ENCODE measurements around the gene CSF2RB.

Gene CSF2RB

DNA sequence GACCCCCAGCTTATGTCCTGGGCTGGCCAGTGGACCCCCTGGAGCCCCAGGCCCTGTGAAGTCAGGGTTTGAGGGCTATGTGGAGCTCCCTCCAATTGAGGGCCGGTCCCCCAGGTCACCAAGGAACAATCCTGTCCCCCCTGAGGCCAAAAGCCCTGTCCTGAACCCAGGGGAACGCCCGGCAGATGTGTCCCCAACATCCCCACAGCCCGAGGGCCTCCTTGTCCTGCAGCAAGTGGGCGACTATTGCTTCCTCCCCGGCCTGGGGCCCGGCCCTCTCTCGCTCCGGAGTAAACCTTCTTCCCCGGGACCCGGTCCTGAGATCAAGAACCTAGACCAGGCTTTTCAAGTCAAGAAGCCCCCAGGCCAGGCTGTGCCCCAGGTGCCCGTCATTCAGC, 24.6 kb downstream of the CSF2RB start:
- H3K9ac ChIP-seq (ENCODE audit: low read length), result no peak overlapping the region
- no peak overlapping the region for H3K27ac ChIP-seq (ENCODE audit: low read depth, low read length)
- no peaks in the 10 kb centered on the region for H3K27me3 ChIP-seq (ENCODE audit: control insufficient read depth, insufficient read depth, low read length)
- no peaks in the 10 kb centered on the region for H3K4me1 ChIP-seq (ENCODE audit: control insufficient read depth, insufficient read depth, low read length)
- H3K9me3 ChIP-seq (ENCODE audit: control insufficient read depth, insufficient read depth, low read depth, low read length), result no peaks in the 10 kb centered on the region
- no peaks in the 10 kb centered on the region for H3K36me3 ChIP-seq (ENCODE audit: control insufficient read depth, insufficient read depth, low read length)
- H3K4me3 ChIP-seq (ENCODE audit: low read depth, low read length), result no peak overlapping the region

DNA sequence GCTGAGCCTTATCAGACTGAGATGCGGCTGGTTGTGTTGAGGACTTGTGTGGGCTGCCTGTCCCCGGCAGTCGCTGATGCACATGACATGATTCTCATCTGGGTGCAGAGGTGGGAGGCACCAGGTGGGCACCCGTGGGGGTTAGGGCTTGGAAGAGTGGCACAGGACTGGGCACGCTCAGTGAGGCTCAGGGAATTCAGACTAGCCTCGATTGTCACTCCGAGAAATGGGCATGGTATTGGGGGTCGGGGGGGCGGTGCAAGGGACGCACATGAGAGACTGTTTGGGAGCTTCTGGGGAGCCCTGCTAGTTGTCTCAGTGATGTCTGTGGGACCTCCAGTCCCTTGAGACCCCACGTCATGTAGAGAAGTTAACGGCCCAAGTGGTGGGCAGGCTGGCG, 25.5 kb downstream of the CSF2RB start:
- no peaks in the 10 kb centered on the region for H3K9me3 ChIP-seq (ENCODE audit: control insufficient read depth, insufficient read depth, low read depth, low read length)
- H3K9ac ChIP-seq (ENCODE audit: low read length), result no peak overlapping the region
- H3K36me3 ChIP-seq (ENCODE audit: control insufficient read depth, insufficient read depth, low read length), result no peaks in the 10 kb centered on the region
- H3K27ac ChIP-seq (ENCODE audit: low read depth, low read length), result no peak overlapping the region
- H3K4me1 ChIP-seq (ENCODE audit: control insufficient read depth, insufficient read depth, low read length), result no peaks in the 10 kb centered on the region
- no peak overlapping the region for H3K4me3 ChIP-seq (ENCODE audit: low read depth, low read length)
- H3K27me3 ChIP-seq (ENCODE audit: control insufficient read depth, insufficient read depth, low read length), result no peaks in the 10 kb centered on the region

DNA sequence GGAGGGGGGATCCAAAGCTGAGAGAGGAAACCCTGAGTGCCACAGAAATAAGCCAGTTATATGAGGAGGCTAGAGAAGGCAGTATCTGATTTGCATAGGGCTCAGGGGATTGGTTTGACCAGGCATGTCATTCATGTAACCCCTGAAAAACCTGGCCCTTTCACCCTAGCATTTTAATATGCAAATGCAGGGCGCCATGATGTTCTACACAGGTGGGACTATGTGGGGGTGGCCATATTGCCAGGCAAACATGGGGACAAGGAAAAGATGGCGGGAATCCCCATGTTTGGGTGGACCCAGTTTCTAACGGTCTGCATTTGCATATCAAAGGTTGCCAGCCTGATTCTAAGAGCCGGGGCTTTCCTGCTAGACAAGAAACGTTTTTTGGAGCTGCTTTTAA, 27.2 kb downstream of the CSF2RB start:
- no peaks in the 10 kb centered on the region for H3K36me3 ChIP-seq (ENCODE audit: control insufficient read depth, insufficient read depth, low read length)
- H3K27ac ChIP-seq (ENCODE audit: low read depth, low read length), result no peak overlapping the region
- H3K4me1 ChIP-seq (ENCODE audit: control insufficient read depth, insufficient read depth, low read length), result no peaks in the 10 kb centered on the region
- no peaks in the 10 kb centered on the region for H3K9me3 ChIP-seq (ENCODE audit: control insufficient read depth, insufficient read depth, low read depth, low read length)
- no peak overlapping the region for H3K4me3 ChIP-seq (ENCODE audit: low read depth, low read length)
- no peak overlapping the region for H3K9ac ChIP-seq (ENCODE audit: low read length)
- H3K27me3 ChIP-seq (ENCODE audit: control insufficient read depth, insufficient read depth, low read length), result no peaks in the 10 kb centered on the region

DNA sequence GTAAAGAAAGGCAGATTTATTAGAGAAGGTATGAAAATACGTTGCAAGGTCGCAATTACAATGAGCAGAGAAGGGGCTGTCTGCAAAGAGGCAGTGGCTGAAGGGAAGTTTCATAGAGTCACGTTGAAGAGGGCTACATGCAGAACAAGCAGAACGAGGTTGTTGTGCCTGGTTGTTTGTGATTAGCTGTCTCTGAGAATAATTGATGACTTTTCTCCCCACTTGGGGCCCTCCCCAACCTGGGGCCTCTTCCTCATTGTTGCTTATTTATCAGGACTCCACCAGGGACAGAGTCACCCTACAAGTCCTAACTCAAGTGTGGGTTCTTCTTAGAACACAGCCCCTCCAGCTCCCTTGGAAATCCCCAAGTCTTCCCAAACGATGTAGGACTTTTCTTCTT, 29.1 kb downstream of the CSF2RB start:
- Histone ChIP-seq H3K4me1 (ENCODE audit: control insufficient read depth, insufficient read depth, low read length) (no peaks in the 10 kb centered on the region; the same call in 1 of the 2 replicates), H3K27me3 (ENCODE audit: control insufficient read depth, insufficient read depth, low read length) (no peaks in the 10 kb centered on the region), H3K9ac (ENCODE audit: low read length) (no peak overlapping the region)

DNA sequence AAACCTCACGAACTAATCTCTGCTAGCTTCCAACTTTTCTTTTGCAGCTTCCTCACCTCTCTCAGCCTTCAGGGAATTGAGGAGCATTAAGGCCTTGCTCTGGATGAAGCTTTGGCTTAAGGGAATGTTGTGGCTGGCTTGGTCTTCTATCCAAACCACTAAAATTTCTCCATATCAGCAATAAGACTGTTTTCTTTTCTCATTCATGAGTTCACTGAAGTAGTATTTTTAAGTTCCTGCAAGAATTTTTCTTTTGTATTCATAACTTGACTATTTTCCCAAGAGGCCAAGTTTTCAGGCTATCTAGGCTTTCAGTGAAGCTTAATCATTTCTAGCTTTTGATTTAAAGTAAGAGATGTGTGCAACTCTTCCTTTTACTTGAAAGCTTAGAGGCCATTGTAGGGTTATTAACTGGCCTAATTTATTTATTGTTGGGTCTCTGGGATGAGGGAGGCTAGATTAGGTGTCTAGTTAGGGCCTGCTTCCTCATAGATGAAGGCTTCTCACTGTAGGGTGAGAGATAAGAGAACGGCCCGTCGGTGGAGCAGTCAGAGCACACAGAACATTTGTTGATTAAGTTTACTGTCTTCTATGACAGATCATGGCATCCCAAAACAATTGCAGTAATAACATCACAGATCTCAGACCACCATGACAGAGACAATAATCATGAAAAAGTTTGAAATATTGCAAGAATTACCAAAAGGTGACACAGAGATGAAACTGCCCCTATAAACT, 33.2 kb downstream of the CSF2RB start:
- H3K4me1 ChIP-seq (ENCODE audit: control insufficient read depth, insufficient read depth, low read length), result no peaks in the 10 kb centered on the region; the same call in 1 of the 2 replicates
- no peaks in the 10 kb centered on the region for H3K9me3 ChIP-seq (ENCODE audit: control insufficient read depth, insufficient read depth, low read depth, low read length)
- no peak overlapping the region for H3K9ac ChIP-seq (ENCODE audit: low read length)
- H3K27ac ChIP-seq (ENCODE audit: low read depth, low read length), result no peak overlapping the region
- H3K27me3 ChIP-seq (ENCODE audit: control insufficient read depth, insufficient read depth, low read length), result no peaks in the 10 kb centered on the region
- H3K4me3 ChIP-seq (ENCODE audit: low read depth, low read length), result no peak overlapping the region
- no peaks in the 10 kb centered on the region for H3K36me3 ChIP-seq (ENCODE audit: control insufficient read depth, insufficient read depth, low read length)

More for the DNA sequence above, 29.1 kb downstream of the CSF2RB start:
- Histone ChIP-seq H3K36me3 (ENCODE audit: control insufficient read depth, insufficient read depth, low read length) (no peaks in the 10 kb centered on the region), H3K4me3 (ENCODE audit: low read depth, low read length) (no peak overlapping the region), H3K27ac (ENCODE audit: low read depth, low read length) (no peak overlapping the region), H3K9me3 (ENCODE audit: control insufficient read depth, insufficient read depth, low read depth, low read length) (no peaks in the 10 kb centered on the region)

DNA sequence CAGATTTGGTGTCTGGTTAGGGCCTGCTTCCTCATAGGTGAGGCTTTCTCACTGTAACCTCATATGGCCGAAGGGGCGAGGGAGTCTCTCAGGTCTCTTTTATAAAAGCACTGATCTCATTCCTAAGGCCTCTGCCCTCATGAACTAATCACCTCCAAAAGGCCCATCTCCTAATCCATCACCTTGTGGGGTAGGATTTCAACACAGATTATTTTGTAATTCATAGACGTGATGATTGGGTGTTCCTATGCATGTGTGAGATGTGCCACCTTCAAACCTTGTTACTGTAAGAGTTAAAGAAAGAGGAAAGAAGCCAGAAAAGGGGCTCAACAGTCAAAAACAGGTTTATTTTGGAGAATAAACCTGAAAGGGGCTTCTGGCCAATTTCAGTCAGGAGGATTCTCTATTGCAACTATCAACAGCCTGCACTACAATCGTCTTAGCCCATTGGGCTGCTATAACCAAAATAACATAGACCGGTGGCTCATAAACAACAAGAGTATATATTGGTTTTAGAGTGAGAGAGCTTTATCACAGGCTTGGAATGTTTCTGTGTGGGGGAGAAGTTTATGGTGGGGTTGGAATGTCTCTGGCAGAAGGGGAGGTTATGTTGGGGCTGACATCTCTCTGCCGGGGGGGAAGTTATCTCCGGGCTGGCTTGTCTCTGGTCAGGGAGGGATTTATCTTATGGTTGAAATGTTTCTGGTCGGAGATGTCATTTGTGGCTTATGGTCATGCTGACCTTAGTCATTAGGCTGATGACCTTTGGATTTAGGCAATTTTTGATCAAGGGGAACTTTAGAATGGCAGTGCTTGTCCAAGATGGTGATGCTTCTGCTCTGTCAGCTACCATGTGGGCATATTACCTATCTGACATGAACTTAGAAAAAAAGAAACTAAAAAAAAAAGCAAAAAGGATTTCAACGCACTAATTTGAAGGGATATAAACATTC, 35.1 kb downstream of the CSF2RB start:
- Histone ChIP-seq H3K36me3 (ENCODE audit: control insufficient read depth, insufficient read depth, low read length) (no peaks in the 10 kb centered on the region), H3K9ac (ENCODE audit: low read length) (no peak overlapping the region), H3K4me3 (ENCODE audit: low read depth, low read length) (no peak overlapping the region), H3K4me1 (ENCODE audit: control insufficient read depth, insufficient read depth, low read length) (no peaks in the 10 kb centered on the region; the same call in 1 of the 2 replicates), H3K9me3 (ENCODE audit: control insufficient read depth, insufficient read depth, low read depth, low read length) (no peaks in the 10 kb centered on the region), H3K27ac (ENCODE audit: low read depth, low read length) (no peak overlapping the region), H3K27me3 (ENCODE audit: control insufficient read depth, insufficient read depth, low read length) (no peaks in the 10 kb centered on the region)

DNA sequence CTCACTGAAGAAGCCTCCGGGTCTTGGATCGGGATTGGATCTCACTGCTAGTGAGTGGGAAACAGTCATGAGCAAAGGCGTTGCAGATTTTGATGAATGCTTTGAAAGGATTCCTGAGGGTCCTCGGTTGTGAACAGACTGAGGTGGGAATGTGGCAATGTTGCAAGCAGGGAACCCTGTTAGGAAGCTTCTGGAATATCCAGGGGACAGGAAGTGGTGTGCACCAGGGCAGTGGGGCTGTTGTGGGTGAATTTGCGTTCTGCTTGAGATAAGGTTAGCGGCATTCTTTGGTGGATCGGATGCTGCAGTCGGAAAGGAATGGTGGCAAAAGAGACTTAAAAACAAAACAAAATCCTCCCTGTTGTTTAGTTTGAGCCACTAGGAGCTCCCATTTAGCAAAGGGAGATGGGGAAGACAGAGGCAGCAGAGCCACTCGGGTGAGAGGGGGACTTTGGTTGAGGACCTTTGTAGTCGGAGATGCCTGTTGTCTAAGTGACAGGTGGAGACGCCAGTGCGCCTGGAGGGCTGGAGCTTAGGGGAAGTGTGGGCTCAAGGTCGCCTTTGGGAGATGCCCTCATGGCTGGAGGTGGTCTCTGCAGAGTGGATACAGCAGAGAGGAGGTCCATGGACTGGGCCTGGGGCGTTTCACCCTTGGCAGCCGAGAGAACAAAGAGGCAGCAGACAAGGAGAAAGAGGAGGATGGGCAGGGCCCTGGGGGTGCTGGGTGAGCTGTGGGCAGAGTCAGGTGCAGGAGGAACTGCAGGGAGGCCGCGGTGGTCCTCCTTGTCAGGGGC, 37.6 kb downstream of the CSF2RB start:
- Histone ChIP-seq H3K27me3 (ENCODE audit: control insufficient read depth, insufficient read depth, low read length) (no peaks in the 10 kb centered on the region), H3K4me1 (ENCODE audit: control insufficient read depth, insufficient read depth, low read length) (no peaks in the 10 kb centered on the region; the same call in 1 of the 2 replicates)

DNA sequence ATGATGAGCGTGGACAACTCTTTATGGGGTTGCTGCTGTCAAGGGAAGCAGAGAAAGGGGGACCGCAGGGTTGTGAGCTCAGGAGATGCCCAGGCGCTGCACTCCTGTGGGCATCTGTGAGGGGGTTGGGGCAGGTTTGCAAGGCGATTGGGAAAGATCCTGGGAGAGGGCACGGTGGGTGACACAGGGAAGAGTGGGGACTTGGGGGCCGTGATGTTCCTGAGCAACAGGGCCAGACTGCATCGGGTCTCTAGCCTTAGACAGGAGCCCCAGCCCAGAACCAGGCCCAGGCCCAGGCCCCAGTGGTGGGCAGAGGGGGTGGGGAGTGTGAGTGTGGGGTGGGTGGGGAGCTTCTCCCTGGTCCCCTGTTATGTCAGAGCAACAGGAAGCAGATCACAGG, 38.3 kb downstream of the CSF2RB start:
- Histone ChIP-seq H3K9ac (ENCODE audit: low read length) (no peak overlapping the region), H3K9me3 (ENCODE audit: control insufficient read depth, insufficient read depth, low read depth, low read length) (peaks cover 3% of the 10 kb centered on the region), H3K27me3 (ENCODE audit: control insufficient read depth, insufficient read depth, low read length) (no peaks in the 10 kb centered on the region), H3K27ac (ENCODE audit: low read depth, low read length) (no peak overlapping the region), H3K4me1 (ENCODE audit: control insufficient read depth, insufficient read depth, low read length) (no peaks in the 10 kb centered on the region), H3K36me3 (ENCODE audit: control insufficient read depth, insufficient read depth, low read length) (no peaks in the 10 kb centered on the region), H3K4me3 (ENCODE audit: low read depth, low read length) (no peak overlapping the region)

More for the DNA sequence above, 37.6 kb downstream of the CSF2RB start:
- no peaks in the 10 kb centered on the region for H3K36me3 ChIP-seq (ENCODE audit: control insufficient read depth, insufficient read depth, low read length)
- no peak overlapping the region for H3K27ac ChIP-seq (ENCODE audit: low read depth, low read length)
- no peak overlapping the region for H3K4me3 ChIP-seq (ENCODE audit: low read depth, low read length)
- no peak overlapping the region for H3K9ac ChIP-seq (ENCODE audit: low read length)
- H3K9me3 ChIP-seq (ENCODE audit: control insufficient read depth, insufficient read depth, low read depth, low read length), result no peaks in the 10 kb centered on the region

DNA sequence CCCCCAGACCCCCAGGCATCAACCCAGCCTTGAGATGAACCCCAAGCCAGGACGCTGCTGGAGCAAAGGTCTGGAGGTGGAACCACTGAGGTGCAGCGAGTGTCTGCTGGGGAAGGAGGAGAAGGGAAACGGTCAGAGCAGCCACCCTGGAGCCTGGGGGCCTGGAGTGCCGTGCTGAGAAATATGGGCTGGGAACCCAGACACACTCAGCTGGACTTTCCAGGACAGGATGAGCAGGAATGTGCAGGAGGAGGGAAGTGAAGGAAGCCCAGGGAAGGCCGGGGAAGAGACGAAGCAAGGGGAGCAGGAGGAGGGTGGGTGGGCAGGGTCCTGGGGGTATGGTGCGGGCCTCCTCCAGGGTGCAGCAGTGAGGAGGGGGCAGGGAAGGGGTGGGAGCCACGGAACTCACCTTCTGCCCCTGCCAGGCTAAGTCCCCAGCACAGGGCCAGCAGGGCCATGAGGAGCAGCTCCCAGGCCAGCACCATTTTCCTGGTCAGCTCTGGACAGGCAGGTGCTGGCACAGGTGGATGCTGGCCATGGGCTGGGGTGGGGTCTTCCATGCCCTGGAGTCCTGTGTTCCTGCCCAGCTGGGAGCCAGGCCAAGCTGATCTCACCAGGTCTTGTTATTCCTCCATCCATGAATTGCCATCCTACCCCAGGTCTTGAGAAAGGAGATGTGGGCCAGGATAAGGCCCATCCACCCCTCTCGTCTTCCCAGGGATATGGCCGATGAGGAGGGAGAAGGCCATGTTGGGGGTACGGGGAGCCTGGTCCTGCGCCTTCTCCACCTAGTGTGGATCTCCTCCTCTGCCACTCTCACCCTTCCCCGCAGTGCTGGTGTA, 40.0 kb downstream of the CSF2RB start:
- H3K9me3 ChIP-seq (ENCODE audit: control insufficient read depth, insufficient read depth, low read depth, low read length), result peaks cover 12% of the 10 kb centered on the region
- no peak overlapping the region for H3K27ac ChIP-seq (ENCODE audit: low read depth, low read length)
- H3K4me1 ChIP-seq (ENCODE audit: control insufficient read depth, insufficient read depth, low read length), result no peaks in the 10 kb centered on the region
- H3K4me3 ChIP-seq (ENCODE audit: low read depth, low read length), result no peak overlapping the region
- H3K27me3 ChIP-seq (ENCODE audit: control insufficient read depth, insufficient read depth, low read length), result no peaks in the 10 kb centered on the region
- no peak overlapping the region for H3K9ac ChIP-seq (ENCODE audit: low read length)
- no peaks in the 10 kb centered on the region for H3K36me3 ChIP-seq (ENCODE audit: control insufficient read depth, insufficient read depth, low read length)
